Measurements from ENCODE around the gene SHMT2.

- TF ChIP-seq YY1 (IDR thresholded peaks at IDR 0.05; ENCODE audit: insufficient read depth, insufficient read length): no peak
- no peak for TF ChIP-seq ZNF274 (IDR thresholded peaks at IDR 0.05; ENCODE audit: low read depth, low read length)
- TF ChIP-seq SUZ12 (IDR thresholded peaks at IDR 0.05; ENCODE audit: extremely low read depth, insufficient read depth, insufficient read length): no peak
Measured at GRCh38 chr12:57255916-57256315, 26.4 kb downstream of the SHMT2 start.

Measured in NT2/D1 (cell line).